K562 (cell line): Measurements from ENCODE around the gene HTR4. TPM values are rescaled to one million over a fixed set of nuclear protein-coding genes. Genes with fewer than 3 reads are reported as not detected.

Experiments used
- ATAC-seq: fragments of 200-7000 bp; cut with Tn5 transposase; 3 replicates; pipeline ENCODE4 v1.9.1; 2020; ENCODE audit warnings: moderate library complexity
- BruUV-seq: library from RNA; stranded (reverse); fragments of 400-500 nt; replicated peaks from 2 replicates; lab custom pipeline; 2021; lab: Mats Ljungman, UMichigan
- CTCF ChIA-PET: fragments of 300-600 bp; formaldehyde crosslinking; extraction: SDS; loops from one replicate; lab custom pipeline; 2021; ENCODE audit warnings: low intra/inter-chr PET ratio; lab: Yijun Ruan, JAX
- POLR2A ChIA-PET: fragments of 300-600, 350-650 bp; sonication (Branson Sonifier 250); formaldehyde crosslinking; extraction: SDS; loops from one replicate; lab custom pipeline; 2021; ENCODE audit warnings: antibody characterized with exemption, inconsistent platforms; lab: Yijun Ruan, JAX
- DNase-seq, 4 experiments: peaks; one replicate each; pipeline versions ENCODE4 v3.0.0 to v3.0.0-alpha.2; 2011 to 2018; ENCODE audit warnings: low spot score in 3 of 4, mixed read lengths in 3 of 4; ENCODE audit errors: extremely low read depth in 1 of 4
- FAIRE-seq: peaks from 2 replicates; lab custom pipeline; 2011; peaks lifted over from hg19 to GRCh38; lab: Jason Lieb, UNC
- H2AFZ ChIP-seq: 2 replicates; pipeline ENCODE4 v1.6.0; 2011; ENCODE audit warnings: low read depth, low read length, control low read depth, inconsistent platforms
- H3K27ac ChIP-seq: fragments of 200-600 bp; 3 replicates; pipeline ENCODE4 v1.8.0; 2011; ENCODE audit warnings: low read depth, mild to moderate bottlenecking, control low read depth, inconsistent platforms, low read length, moderate library complexity, mixed read lengths; ENCODE audit errors: extremely low read depth
- H3K27me3 ChIP-seq, 2 experiments: fragments of 300-600 bp in 1 of 2; 2 replicates in 1 of 2; 3 replicates in 1 of 2; pipeline versions ENCODE4 v1.6.0 to v1.8.0; 2011; ENCODE audit warnings: inconsistent platforms in 2 of 2, low read length in 2 of 2, mild to moderate bottlenecking in 1 of 2, mixed read lengths in 1 of 2, moderate library complexity in 1 of 2; ENCODE audit not compliant: control insufficient read depth in 2 of 2, insufficient read depth in 2 of 2
- H3K36me3 ChIP-seq: fragments of 300-600 bp; 3 replicates; pipeline ENCODE4 v1.8.0; 2011; ENCODE audit warnings: mild to moderate bottlenecking, low read length, inconsistent platforms; ENCODE audit not compliant: control insufficient read depth, insufficient read depth
- H3K4me1 ChIP-seq, 2 experiments: fragments of 200-600 bp in 1 of 2; replicated peaks in 1 of 2; 2 replicates in 1 of 2; 3 replicates in 1 of 2; pipeline versions ENCODE4 v1.5.1 to v1.8.0; 2011; ENCODE audit warnings: inconsistent platforms in 2 of 2, low read length in 2 of 2, mild to moderate bottlenecking in 1 of 2, mixed read lengths in 1 of 2, moderate library complexity in 1 of 2; ENCODE audit not compliant: control insufficient read depth in 2 of 2, insufficient read depth in 2 of 2
- H3K4me2 ChIP-seq: 2 replicates; pipeline ENCODE4 v1.6.1; 2011; ENCODE audit warnings: low read length, control low read depth, inconsistent platforms, mixed read lengths; ENCODE audit not compliant: insufficient read depth
- H3K4me3 ChIP-seq: fragments of 200-600 bp; sonication (generic), shearing (Covaris generic); 2 replicates; pipeline ENCODE4 v1.5.1; 2016; ENCODE audit warnings: control low read depth, inconsistent platforms
- H3K79me2 ChIP-seq: fragments of 200-600 bp; 3 replicates; pipeline ENCODE4 v1.8.0; 2011; ENCODE audit warnings: low read length, inconsistent platforms; ENCODE audit not compliant: control insufficient read depth, insufficient read depth
- H3K9ac ChIP-seq, 2 experiments: 2 replicates each; pipeline versions ENCODE4 v1.6.0 to v1.6.1; 2011; ENCODE audit warnings: low read depth in 2 of 2, low read length in 2 of 2, control low read depth in 1 of 2, inconsistent platforms in 1 of 2, mild to moderate bottlenecking in 1 of 2, mixed read lengths in 1 of 2; ENCODE audit not compliant: insufficient read depth in 1 of 2
- H3K9me1 ChIP-seq: one replicate; pipeline ENCODE4 v1.6.0; 2011; ENCODE audit warnings: inconsistent platforms, mild to moderate bottlenecking, low read length, moderate library complexity; ENCODE audit not compliant: control insufficient read depth, insufficient read depth
- H3K9me3 ChIP-seq: replicated peaks from 2 replicates; pipeline ENCODE4 v1.5.1; 2011; ENCODE audit warnings: low read depth, low read length, inconsistent platforms; ENCODE audit not compliant: control insufficient read depth, insufficient read depth
- H4K20me1 ChIP-seq: replicated peaks from 2 replicates; pipeline ENCODE4 v1.6.1; 2011; ENCODE audit warnings: low read length, inconsistent platforms, mixed read lengths; ENCODE audit not compliant: control insufficient read depth, insufficient read depth
- BMI1 ChIP-seq: fragments of 150-350 bp; IDR thresholded peaks from 2 replicates; pipeline ENCODE4 v1.6.1; 2014; ENCODE audit warnings: low read length
- CBFA2T3 ChIP-seq: fragments of 450-650 bp; IDR thresholded peaks from 2 replicates; pipeline ENCODE4 v1.6.1; 2017
- E2F1 ChIP-seq: sonication (generic); formaldehyde crosslinking; IDR thresholded peaks from 2 replicates; pipeline ENCODE4 v1.8.1; 2023; ENCODE audit warnings: mild to moderate bottlenecking, missing genetic modification reagents, moderate library complexity
- ILF3 ChIP-seq: fragments of 450-650 bp; IDR thresholded peaks from 2 replicates; pipeline ENCODE4 v1.6.1; 2018; ENCODE audit warnings: antibody characterized with exemption, mild to moderate bottlenecking, moderate library complexity, borderline replicate concordance
- KLF10 ChIP-seq: fragments of 250-450 bp; sonication (Bioruptor Pico); IDR thresholded peaks from 2 replicates; pipeline ENCODE4 v1.6.1; 2021; ENCODE audit warnings: matching md5 sums
- PTBP1 ChIP-seq: fragments of 200-400 bp; formaldehyde crosslinking; IDR thresholded peaks from 2 replicates; pipeline ENCODE4 v1.6.1; 2017; ENCODE audit warnings: low read depth, low read length
- U2AF2 ChIP-seq: fragments of 200-400 bp; formaldehyde crosslinking; optimal IDR thresholded peaks from 2 replicates; pipeline ENCODE3; 2017; ENCODE audit warnings: low read depth, mild to moderate bottlenecking, low read length
- ZNF444 ChIP-seq: fragments of 250-450 bp; sonication (Bioruptor Pico); IDR thresholded peaks from 2 replicates; pipeline ENCODE4 v1.4.0; 2020; ENCODE audit warnings: mild to moderate bottlenecking, moderate library complexity
- ZNF592 ChIP-seq: fragments of 450-650 bp; IDR thresholded peaks from 2 replicates; pipeline ENCODE4 v1.6.1; 2017; ENCODE audit warnings: antibody characterized with exemption, mild to moderate bottlenecking
- ZNF764 ChIP-seq: fragments of 250-450 bp; sonication (Bioruptor Pico); IDR thresholded peaks from 2 replicates; pipeline ENCODE4 v1.4.0; 2020; ENCODE audit warnings: low read depth, mild to moderate bottlenecking, moderate library complexity
- WGBS: fragments of 100-300 bp; shearing (Covaris generic); methylation state at CpG from one replicate; pipeline ENCODE4 v1.1.6; 2016; ENCODE audit warnings: low coverage, mixed read lengths; ENCODE audit not compliant: insufficient coverage; ENCODE audit errors: missing lambda C conversion rate; 5-methylcytosine and 5-hydroxymethylcytosine counted together
- in situ Hi-C: fragments of 300-500 bp; cut with MboI; formaldehyde crosslinking; loops from 4 replicates; pipeline ENCODE4 v1.15.0; 2018; ENCODE audit warnings: inconsistent platforms, mixed read lengths
- intact Hi-C: fragments of 100-400 bp; cut with micrococcal nuclease; formaldehyde crosslinking; loops from 2 replicates; pipeline ENCODE4 v1.14.2; 2022
- polyA plus RNA-seq, 8 experiments: library from polyadenylated mRNA; depleted of rRNA in 4 of 8; stranded (reverse) in 5 of 8; unstranded in 3 of 8; fragments of >200 nt; fragmentation: Nextera tagmentation in 2 of 8; fragmentation: Illumina TruSeq in 1 of 8; extraction: Ambion mirVana in 2 of 8; extraction: Trizol in 1 of 8; gene quantifications; 2 replicates each; pipeline versions ENCODE4 v1.2.1 to v1.2.3, GENCODE V29; 2011 to 2014; ENCODE audit warnings: inconsistent platforms in 1 of 8, missing spikeins in 1 of 8
- total RNA-seq, 7 experiments: library from RNA; depleted of rRNA in 6 of 7; stranded (reverse); fragments of >200 nt in 6 of 7; fragmentation: Illumina TruSeq in 2 of 7; extraction: Trizol in 2 of 7; gene quantifications; 2 replicates each; pipeline versions ENCODE4 v1.2.1 to v1.2.3, GENCODE V29; 2011 to 2021; ENCODE audit warnings: low replicate concordance in 1 of 7

Gene HTR4
- total and polyA plus RNA-seq, 9 of the 15 experiments (the other 6 are each of a cell fraction or from before 2014, with no cell fraction given), result 0.13 TPM; not detected in 8

GRCh38 chr5:148454576-148454975, 199.8 kb downstream of the HTR4 start:
- Histone ChIP-seq H3K9me1 (no peaks in the 10 kb centered on the region), H3K27ac (no peak overlapping the region)
- FAIRE-seq (no peak), DNase-seq (no peak)
- TF ChIP-seq ILF3 (no peak), CBFA2T3 (peak; percentile 25; the same call in 1 of the 2 replicates)
- TF ChIP-seq, all 486 proteins: peak for 1
- H3K79me2 ChIP-seq, result no peaks in the 10 kb centered on the region
- no peak for ATAC-seq
- no peaks in the 10 kb centered on the region for H3K4me1 ChIP-seq
- H3K9ac ChIP-seq, result no peak overlapping the region
- H2AFZ ChIP-seq, result no peak overlapping the region
- POLR2A ChIA-PET, result interaction anchor here (1.7 kb wide), 1 partner anchor 10 kb away, joined by 3 read pairs; no protein-coding TSS in a partner anchor
- no peaks in the 10 kb centered on the region for H4K20me1 ChIP-seq
- in situ Hi-C loops, result no loop called here
- no TSS peak for BruUV-seq
- no peaks in the 10 kb centered on the region for H3K36me3 ChIP-seq
- 2% methylated on average over 5 of the region's 5 CpGs for WGBS
- no peak overlapping the region for H3K4me2 ChIP-seq
- intact Hi-C loops, result no loop called here
- no peaks in the 10 kb centered on the region for H3K9me3 ChIP-seq
- CTCF ChIA-PET, result no interaction called here
- no peak overlapping the region for H3K4me3 ChIP-seq
- peaks cover 0 to 7% of the 10 kb centered on the region in 2 experiments; a peak in 2 of 5 replicates for H3K27me3 ChIP-seq

- no peaks in the 10 kb centered on the region for H3K79me2 ChIP-seq
- no peak overlapping the region for H3K4me2 ChIP-seq
- no peak overlapping the region for H2AFZ ChIP-seq
- peaks cover 0 to 7% of the 10 kb centered on the region in 2 experiments; a peak in 2 of 5 replicates for H3K27me3 ChIP-seq
- no TSS peak for BruUV-seq
- H3K4me3 ChIP-seq, result no peak overlapping the region
- H3K4me1 ChIP-seq, result no peaks in the 10 kb centered on the region
- H3K9me3 ChIP-seq, result no peaks in the 10 kb centered on the region
- CTCF ChIA-PET, result no interaction called here
- ATAC-seq (no peak), FAIRE-seq (no peak)
- no peaks in the 10 kb centered on the region for H3K36me3 ChIP-seq
- POLR2A ChIA-PET, result no interaction called here
- intact Hi-C loops, result no loop called here
- H4K20me1 ChIP-seq, result no peaks in the 10 kb centered on the region
- in situ Hi-C loops, result no loop called here
- no peaks in the 10 kb centered on the region for H3K9me1 ChIP-seq
- 12% methylated on average over 10 of the region's 10 CpGs for WGBS
- no peak overlapping the region for H3K27ac ChIP-seq
- no peak overlapping the region for H3K9ac ChIP-seq
- no peak for TF ChIP-seq ZNF764 (CRISPR knock-in tag)
- TF ChIP-seq PTBP1, result no peak
- TF ChIP-seq ZNF592, result no peak
- TF ChIP-seq ZNF444 (CRISPR knock-in tag), result no peak
- no peak for TF ChIP-seq BMI1
- TF ChIP-seq KLF10 (CRISPR knock-in tag), result no peak
- no peak for TF ChIP-seq U2AF2
- no peak for TF ChIP-seq E2F1
- TF ChIP-seq, all 486 proteins: peak for 0
- DNase-seq, result no peak
Measured at GRCh38 chr5:148452499-148453193, 201.7 kb downstream of the HTR4 start.
